Muscle of arm (tissue), 12 donors: Measurements from ENCODE around the gene RGMA. TPM values are rescaled to one million over a fixed set of nuclear protein-coding genes. Genes with fewer than 3 reads are reported as not detected.
A peak's percentile ranks its signal among the peaks of the same experiment; 100 is the strongest.
"Not testable (repeated sequence)": the region's sequence is repeated elsewhere in the genome, so short reads cannot be mapped to it uniquely, and the experiment has no call there.

ENCODE experiments used
- DNase-seq: peaks from one replicate; pipeline ENCODE4 v3.0.0-alpha.2; 2013
- polyA plus RNA-seq, 12 donors: library from polyadenylated mRNA; unstranded; fragments of 120-200 nt; gene quantifications; one replicate each; pipeline ENCODE4 v1.2.1, GENCODE V29; 2013; ENCODE audit not compliant: insufficient read length in 12 of 12

RGMA gene
- polyA plus RNA-seq, 12 donors: 42.9 to 90.9 (median 58.4) TPM; not detected in 1

DNA sequence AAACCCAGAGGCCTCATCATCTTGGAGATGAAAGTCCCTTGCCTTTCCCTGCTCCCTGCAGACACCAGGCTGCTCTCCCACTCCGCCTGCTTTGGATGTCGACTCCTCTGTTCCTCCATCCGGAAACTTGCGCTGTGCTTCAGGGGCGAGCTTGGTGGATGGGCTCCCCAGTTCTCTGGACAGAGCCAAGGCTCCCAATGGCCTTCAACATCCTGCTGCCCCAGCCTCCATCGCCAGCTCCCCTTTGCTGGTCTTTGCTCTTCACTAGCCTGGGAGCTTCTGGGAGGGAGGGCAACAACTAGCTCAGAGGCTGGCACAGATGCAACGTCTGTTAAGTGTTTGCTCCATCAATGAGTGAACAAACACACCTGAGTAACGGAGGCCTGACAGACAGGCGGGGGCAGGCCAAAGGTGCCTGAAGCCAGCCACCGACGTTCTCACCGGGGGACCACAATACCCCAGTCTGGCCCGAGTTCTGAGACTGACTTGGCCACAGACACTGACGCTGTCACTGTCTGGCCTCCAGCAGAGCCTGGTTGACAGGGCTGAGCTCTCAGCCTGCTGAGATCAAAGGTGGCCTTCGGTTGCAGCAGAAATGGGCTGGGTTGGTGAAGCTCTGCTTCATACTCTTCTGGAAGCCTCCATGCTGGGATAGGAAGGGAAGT, 39.0 kb downstream of the RGMA start:
- DNase-seq: no peak

DNA sequence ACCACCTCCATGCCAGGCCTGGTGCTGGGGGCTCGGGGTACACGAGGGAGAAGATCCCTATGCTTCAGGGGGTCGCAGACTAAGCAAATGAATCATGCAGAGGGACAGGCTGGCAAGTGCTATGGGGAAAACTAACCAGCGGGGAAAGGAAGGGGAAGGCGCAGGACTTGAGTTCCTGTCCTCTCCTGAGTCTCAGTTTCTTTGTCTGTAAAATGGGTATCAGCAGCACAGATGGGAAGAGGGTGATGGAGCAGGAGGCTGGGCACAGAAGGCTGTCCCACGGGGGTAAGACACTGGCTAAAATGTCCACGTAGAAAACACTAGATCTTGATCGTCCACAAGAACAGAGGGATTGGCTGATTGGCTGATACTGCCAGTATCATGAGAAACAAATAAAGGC, 39.8 kb downstream of the RGMA start:
- DNase-seq: no peak

DNA sequence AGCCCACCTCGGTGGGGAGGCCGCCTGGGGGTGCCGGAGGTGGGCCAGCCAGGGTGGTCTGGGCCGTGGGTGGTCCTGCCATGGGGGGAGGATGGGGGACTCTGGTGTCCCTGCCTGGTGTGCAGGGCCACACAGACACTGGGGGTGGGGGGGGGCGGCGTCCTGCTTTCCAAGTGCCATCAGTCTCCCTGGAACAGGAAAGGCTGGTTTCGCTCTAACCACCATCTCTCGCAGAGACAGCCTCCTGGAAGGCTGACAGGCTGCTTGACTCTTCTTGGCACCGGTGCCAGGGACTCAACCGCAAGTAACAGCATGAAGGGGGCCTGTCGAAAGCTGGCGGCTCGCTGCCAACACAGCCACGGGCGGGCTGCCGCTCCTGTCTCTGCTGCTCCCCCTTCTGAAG, 40.3 kb downstream of the RGMA start:
- no peak for DNase-seq

DNA sequence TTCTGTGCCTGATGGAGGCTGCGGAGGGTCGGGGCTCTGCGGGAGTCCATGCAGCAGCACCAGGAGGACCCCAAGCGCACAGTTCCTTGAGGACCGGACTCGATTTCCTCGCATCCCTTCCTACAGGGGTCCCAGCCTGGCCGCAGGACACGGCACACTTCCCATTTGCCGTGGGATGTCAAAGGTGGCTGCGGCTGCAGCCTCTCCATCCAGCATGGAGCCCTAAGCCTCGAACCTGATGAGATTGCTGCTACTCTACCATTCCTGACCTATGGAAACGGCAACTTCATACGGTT, 40.6 kb downstream of the RGMA start:
- no peak for DNase-seq

DNA sequence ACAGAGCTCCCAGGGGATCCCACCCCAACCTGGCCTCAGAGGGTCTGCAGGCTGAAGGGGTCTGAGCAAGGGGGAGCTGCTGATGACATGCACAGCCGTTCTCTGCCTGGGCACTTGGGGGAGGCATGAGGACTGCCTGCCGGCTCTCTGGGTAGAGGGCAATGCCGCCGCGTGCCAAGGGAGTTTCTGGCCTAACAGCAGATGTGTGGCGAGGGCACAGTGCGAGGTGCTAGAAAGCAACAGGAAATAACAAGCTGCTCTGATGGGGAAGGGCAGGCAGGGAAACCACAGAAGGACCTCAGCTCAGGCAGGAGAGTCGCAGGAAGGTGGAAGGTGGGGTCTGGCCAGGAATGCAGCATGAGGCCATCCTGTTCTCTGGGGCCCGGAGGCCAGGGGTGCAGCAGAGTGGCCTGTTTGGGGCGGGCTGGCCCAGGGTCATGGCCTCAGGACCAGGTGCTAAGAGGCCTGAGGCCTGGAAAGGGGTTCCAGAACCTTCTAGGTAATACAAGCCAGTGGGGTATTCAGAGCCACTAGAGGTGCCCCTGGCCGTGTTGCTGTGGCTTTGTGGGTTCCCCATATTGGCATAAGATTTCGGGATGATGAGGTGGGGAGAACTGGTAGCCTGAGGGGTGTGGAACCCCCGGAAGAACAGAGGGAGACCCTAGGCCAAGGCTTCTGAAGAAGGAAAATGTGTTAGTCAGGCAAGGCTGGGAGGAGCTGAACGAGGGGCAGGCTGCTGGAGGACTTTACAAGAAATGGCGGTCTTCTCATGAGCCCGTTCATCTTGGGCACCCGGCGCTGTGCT, 41.2 kb downstream of the RGMA start:
- no peak for DNase-seq

DNA sequence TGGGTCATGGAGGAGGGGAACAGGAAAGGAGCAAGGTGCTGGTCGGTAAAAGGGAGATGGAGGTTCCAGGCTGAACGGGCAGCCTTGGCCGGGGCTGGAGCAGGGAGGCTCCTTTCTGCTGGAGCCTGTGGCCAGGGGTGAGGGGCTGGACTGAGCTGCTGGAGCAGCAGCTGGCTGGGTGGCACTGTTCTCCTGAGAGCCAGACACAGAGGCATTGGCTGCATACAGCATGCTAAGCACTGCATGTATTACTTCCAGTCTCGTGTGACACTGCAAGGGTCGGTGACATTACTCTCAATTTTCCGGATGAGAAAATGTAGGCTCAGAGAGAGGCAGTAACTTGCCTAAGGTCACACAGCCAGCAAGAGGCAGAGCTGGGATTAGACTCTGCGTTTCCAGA, 42.3 kb downstream of the RGMA start:
- DNase-seq: no peak

DNA sequence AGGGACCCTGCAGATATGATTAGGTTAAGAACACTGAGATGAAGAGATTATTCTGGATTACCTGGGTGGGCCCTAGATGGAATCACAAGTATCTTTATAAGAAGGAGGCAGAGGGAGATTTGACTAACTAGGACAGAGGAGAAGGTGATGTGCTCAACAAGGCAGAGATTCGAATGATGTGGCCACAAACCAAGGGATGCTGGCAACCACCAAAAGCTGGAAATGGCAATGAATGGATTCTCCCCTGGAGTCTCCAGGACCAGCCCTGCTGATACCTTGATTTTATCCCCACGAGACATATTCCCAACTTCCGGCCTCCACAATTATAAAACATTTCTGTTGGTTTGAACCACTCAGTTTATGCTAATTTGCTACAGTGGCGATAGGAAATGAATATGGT, 42.9 kb downstream of the RGMA start:
- DNase-seq: no peak

DNA sequence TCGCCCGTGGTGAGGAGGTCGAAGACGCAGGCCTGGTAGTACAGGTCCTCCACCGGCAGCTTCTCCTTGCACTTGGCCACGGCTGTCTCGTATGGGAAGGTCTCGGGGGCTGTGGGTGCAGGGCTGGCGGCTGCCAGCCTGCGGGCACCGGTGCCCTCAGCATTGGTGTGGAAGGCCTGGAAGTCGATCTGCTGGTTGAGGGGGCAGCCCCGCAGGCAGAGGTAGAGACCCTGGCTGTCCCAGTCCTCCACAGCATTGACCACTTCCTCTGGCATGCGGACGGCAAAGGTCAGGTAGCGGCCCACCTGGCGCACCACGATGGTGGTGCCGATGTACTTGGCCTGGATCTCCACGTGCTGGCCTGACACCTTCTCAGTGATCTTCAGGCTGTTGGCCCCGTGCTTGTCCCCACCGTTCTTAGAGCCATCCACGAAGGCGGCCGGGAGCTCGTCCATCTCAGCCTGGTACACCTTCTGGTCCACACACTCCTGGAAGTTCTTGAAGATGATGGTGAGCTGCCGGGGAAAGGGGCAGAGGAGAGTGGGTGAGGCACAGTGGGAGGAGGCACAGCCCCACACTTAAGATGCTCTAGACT, 43.7 kb downstream of the RGMA start:
- no peak for DNase-seq

DNA sequence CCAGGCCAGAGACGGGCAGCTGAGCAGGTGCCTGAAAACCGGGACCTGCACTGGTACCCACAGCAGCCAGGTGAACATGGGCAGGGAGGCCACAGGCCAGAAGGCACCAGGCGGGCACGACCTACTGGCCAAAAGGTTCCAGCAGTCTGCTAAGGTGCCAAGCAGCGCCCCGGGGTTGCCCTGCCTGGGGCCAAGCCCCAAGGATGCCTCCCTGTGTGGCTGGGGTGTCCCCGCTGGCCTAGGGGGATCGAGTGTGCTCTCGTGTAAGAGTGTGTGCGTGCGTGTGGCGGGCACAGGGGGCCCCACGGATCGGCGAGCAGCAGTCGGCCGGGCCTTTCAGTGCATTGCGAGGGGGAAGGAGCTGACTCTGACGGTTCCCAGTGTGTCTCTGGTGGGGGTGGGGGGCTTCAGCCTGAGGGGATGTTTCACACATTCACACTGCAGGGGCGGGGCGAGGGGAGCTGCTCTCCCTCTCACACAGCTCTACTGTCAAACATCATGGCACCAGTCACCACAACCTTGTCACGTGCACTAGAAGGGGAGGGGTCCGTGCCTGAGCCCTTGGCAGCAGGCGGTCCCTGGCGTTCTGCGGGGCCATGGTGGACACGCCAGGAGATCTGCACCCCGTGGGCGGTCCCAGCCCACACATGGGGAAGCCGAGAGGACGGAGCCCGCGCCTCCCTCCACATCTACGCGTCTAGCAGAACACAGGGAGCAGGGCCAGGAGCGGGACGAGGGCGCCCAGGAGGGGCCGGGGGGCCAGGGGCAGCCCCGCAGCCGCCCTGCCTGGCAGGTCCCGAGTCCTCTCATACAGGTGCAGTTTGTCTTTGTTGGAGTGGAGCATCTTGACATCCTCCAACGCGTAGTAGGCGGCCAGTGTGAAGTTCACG, 44.5 kb downstream of the RGMA start:
- DNase-seq: no peak

DNA sequence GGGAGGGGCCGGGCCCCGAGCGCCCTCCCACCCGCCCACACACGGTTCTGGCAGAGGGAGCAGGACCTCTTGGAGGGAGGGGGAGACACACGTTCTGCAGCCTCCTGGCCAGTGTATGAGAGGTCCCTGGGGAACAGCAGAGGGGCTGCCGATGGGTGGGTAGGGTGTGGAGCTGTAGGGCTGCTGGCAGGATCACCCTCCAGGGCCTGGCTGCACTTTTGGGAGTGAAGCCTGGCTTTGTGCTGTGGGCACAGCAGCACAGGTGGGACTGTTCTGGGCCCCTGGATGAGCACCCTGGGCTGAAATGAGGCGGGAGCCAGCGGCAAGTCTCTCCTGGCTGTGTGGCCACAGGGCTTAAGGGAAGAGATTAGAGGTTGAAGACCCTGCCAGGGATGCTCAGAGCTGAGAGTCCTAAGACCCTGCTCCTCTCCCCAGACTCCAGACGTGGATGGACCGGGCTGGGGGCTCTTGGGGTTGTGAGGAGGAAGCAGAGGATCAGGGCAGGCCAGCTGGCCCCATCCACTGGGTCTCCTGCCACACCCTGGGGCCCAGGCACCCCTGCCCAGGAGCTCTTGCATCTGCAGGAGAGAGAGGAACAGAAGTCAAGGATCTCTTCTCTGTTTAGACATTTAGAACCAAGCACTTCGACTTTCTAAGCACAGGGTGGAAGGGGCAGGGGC, 45.2 kb downstream of the RGMA start:
- DNase-seq: no peak

DNA sequence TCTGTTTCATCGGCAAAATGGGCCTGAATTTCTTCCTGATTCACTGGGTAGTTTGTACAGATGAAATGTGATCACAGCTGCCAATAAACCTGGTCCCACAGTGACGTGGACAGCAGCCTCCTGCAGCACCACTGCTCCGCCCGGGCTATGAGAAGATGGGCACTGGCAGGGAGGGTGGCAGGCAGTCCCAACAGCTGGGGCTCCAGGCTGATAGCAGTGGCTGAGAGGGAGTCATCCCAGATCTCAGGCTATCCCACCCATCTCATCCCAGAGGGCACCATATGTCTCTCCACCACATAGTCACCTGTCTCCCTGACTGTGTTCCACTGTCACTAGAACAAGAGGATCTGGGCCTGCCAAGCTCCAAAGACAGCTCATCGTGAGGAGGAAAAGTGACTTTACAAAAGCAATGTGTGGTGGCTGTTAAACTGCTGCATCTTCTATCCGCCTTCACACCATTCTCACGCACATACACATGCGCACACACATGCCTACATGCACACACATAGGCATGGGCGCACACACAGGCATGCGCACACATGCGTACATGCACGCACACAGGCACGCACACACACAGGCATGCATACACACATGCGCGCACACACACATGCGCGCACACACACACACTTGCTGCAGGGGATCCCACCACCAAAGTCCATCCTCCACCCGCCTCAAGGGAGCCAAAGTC, 46.2 kb downstream of the RGMA start:
- no peak for DNase-seq

DNA sequence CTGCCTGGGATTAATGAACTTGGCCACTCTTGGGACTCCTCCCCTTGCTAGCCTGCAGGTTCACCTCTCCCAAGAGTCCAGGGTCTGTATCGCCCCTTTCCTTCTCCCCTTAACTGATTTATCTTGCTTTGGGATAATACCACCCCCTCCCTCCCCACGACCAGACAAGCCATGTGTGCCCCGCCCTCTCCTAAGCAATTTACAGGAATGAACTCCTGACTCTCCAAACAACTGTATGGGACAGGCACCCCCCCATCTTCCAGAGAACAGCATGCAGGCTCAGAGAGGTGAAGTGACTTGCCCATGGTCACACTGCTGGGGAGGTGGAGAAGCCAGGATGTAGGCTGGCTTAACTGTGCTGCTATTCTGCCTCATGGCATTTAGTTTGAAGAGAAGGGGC, 46.8 kb downstream of the RGMA start:
- no peak for DNase-seq

DNA sequence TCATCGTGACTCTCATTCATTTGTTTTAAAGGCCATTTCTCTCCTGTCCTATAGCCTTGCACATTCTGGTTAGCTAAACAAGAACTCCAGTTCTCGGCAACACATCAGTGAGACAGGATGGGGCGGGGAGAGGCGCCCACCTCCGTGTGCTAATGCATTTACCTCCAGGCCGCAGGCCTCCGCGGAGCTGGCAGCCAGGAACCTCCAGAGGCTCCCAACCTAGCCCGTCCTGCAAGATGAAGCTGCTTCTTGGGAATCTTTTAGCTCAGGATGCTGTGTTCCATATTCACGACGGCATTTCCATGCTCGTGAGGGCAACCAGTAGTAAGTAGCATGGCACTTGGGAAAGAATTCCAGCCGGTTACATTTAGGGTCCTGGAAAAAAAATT, 47.9 kb downstream of the RGMA start:
- DNase-seq: no peak

DNA sequence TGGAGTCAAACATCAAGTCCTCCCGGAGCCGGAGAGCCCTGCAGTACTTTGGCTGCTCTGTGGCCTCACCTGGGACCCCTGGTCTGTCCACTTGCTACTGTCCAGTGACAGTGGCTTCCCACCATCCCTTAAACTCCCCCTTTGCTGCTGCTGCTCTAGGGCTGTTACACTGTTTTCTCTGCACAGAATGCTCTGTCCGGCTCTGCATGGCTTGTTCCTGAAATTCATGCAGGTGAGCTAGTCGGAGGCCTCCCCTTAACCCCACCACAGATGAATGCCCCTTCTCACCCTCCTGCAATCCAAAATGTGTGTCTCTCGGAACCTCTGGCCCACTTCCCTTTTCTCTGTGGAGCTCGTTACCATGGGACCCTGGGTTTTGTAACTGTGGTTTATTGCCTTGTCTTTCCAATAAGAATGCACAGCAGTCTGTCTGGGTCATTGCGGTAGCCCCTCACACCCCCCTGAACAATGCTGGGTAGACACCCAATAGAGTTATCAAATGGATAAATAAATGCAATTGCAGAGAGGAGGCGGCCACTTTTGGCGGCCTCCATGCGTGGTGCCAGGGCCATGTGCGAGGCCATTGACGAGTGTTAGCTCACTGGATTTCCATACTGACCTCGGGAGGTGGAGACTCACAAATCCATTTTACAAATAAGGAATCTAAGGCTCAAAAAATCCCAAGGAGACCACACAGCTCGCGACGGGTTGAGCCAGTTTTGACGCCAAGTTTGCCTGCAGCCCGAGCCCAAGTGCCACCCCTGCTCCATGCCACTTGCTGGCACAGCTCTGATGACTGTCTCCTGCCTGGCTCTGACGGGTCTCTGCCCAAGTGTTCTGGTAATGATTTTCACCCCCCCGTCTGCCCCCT, 48.5 kb downstream of the RGMA start:
- no peak for DNase-seq

DNA sequence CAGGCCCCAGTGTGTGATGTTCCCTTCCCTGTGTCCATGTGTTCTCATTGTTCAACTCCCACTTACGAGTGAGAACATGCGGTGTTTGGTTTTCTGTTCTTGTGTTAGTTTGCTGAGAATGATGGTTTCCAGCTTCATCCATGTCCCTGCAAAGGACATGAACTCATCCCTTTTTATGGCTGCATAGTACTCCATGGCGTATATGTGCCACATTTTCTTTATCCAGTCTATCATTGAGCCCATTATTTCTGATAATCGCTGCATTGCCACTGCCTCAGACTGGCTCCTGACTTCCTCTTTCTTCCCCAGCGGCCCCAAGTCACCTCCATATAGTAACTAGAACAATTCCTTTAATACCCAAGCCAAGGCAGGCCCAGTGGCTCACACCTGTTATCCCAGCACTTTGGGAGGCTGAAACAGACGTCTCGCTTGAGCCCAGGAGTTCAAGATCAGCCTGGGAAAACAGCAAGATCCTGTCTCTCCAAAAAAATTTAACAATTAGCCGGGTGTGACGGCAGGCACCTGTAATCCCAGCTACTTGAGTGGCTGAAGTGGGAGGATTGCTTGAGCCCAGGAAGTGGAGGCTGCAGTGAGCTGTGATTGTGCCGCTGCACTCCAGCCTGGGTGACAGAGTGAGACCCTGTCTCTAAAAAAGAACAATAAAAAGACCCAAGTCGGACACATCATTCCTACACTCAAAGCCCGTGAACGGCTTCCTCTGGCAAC, 49.3 kb downstream of the RGMA start:
- not testable (repeated sequence) for DNase-seq

DNA sequence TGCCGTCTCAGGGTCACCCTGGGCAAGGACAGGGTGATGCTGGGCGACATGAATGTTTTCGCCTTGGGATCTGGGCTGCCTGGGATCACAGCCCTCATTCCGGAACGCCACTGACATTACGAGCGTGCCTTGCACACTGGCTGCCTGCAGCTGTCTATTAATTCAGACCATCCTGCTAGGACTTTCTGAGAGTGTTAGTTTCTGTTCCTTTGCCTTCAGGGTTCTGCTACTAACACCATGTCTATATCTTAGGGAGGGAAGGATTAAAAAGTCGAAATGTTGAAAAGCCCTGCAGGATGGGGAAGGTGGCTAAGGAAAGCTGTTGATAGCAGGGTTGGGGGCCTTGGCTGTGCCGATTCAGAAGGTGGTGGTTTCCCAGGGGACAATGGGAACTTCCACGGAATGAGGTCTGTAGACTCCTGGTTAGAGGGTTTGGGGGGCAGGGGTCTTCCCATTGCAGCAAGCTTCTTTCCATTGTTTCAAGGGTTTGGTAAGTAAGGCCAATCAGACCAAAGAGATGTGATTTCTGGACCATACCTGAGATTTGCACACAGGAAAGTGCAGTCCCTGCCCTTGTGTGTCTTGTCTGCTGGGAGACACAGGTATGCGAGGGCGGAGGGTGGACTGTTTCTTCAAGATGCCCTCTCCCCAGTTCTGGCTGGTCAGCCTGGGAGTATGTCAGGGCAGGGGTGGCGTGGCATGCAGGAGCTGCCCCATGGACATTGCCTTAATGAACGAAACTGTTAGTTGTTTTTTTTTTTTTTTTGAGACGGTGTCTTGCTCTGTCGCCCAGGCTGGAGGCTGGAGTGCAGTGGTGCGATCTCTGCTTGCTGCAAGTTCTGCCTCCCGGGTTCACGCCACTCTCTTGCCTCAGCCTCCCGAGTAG, 50.9 kb downstream of the RGMA start:
- no peak for DNase-seq

DNA sequence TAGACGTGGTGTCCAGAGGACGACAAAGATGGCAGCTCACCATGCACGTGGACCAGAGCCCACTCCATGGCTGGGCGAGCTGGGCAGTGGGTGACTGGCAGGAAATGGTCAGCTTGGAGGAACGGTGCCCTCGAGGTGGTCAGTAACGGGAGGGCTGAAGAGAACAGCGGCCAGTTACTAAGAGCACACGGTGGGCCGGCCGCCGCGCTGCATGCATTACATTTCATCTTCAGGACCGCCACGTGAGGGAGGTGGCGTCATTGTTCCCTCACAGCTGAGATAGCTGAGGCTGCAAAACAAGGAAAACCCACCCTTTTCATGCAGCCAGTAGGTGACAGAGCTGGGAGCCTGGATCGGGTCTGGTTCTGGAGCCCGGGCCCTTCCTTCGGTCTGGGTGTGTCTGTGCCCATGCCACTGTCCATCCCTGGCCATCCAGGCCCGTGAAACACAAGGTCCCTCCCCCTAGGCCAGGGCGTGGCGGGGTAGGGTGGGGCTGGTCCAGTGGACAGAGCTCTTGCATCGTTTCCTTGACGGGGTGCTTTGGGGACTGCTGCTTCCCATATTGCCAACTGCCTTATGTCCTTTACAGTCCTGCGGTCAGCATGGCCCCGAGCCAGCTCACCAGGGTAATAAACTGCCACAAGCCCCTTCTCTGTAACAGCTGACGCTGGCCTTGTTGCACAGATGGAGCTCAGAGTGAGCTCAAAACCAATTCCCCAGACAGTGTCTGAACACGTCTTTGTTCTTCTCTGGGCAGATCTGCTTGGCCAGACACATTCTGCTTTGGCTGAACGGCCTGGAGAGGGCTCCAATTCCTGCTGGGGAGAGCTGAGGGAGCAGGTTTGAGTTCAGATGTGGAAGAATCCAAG, 51.8 kb downstream of the RGMA start:
- peak; percentile 85 for DNase-seq
